ENCODE measurements around the gene DCDC1.

DCDC1 gene

GRCh38 chr11:30816959-30817880 is 552.3 kb downstream of the DCDC1 start:
- no peak overlapping the region for H3K4me3 ChIP-seq (ENCODE audit: insufficient read depth, low read depth, low read length, poor library complexity, severe bottlenecking)
- H3K27ac ChIP-seq (ENCODE audit: insufficient read depth, low read length, poor library complexity, severe bottlenecking) = no peak overlapping the region

DNA sequence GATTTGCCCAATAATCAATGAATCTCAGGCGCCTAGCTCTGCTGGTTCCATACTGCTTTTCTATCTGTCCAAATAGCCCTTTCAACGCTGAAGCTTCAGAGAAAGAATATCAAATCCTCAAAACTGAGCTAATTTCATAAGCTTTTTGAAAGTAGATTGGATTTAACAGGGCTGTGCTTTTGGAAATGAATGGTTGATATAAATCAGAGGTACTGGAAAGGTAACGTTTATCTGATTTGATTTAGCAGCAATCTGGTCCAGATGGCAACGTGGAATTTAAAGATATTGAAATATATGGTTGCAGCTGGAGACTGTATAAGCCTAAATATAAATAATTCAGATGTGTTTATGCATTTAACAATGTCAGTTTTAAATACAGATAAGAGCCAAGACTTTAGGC is 553.9 kb downstream of the DCDC1 start:
- no peak overlapping the region for H3K4me3 ChIP-seq (ENCODE audit: insufficient read depth, low read depth, low read length, poor library complexity, severe bottlenecking)
- no peak for DNase-seq
- H3K27me3 ChIP-seq (replicated peaks; ENCODE audit: control insufficient read depth, insufficient read depth, low read length, poor library complexity, severe bottlenecking) = no peaks in the 10 kb centered on the region
- H3K36me3 ChIP-seq (ENCODE audit: control insufficient read depth, insufficient read depth, low read length) = no peaks in the 10 kb centered on the region
- no peak overlapping the region for H3K27ac ChIP-seq (ENCODE audit: insufficient read depth, low read length, poor library complexity, severe bottlenecking)
- no peaks in the 10 kb centered on the region for H3K9me3 ChIP-seq (ENCODE audit: control insufficient read depth, low read length)
- no peaks in the 10 kb centered on the region for H3K4me1 ChIP-seq (ENCODE audit: control insufficient read depth, insufficient read depth, low read length, poor library complexity, severe bottlenecking)

More at GRCh38 chr11:30816959-30817880, 552.3 kb downstream of the DCDC1 start:
- no peaks in the 10 kb centered on the region for H3K4me1 ChIP-seq (ENCODE audit: control insufficient read depth, insufficient read depth, low read length, poor library complexity, severe bottlenecking)
- no peaks in the 10 kb centered on the region for H3K9me3 ChIP-seq (ENCODE audit: control insufficient read depth, low read length)
- H3K36me3 ChIP-seq (ENCODE audit: control insufficient read depth, insufficient read depth, low read length) = no peaks in the 10 kb centered on the region
- no peaks in the 10 kb centered on the region for H3K27me3 ChIP-seq (replicated peaks; ENCODE audit: control insufficient read depth, insufficient read depth, low read length, poor library complexity, severe bottlenecking)
- no peak for DNase-seq

DNA sequence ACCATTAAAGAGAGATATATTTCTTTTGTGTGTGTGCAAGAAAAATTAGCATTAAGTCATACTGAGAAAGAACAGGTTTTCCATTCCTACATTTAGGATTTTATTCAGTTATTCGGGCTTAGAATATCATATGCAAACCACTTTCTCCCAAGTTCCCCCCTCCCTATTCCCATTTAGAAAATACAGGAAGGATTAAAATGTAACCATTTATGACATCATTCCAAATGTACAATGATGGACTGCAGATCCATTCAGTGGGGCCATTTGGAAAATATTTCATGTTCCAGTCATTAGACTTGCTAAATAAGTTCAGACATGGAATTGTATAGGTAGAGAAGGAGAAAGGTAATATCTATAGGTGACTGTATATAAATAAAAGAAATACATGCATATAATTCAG is 554.8 kb downstream of the DCDC1 start:
- Histone ChIP-seq H3K9me3 (ENCODE audit: control insufficient read depth, low read length) (no peaks in the 10 kb centered on the region), H3K4me1 (ENCODE audit: control insufficient read depth, insufficient read depth, low read length, poor library complexity, severe bottlenecking) (no peaks in the 10 kb centered on the region), H3K27ac (ENCODE audit: insufficient read depth, low read length, poor library complexity, severe bottlenecking) (no peak overlapping the region), H3K27me3 (replicated peaks; ENCODE audit: control insufficient read depth, insufficient read depth, low read length, poor library complexity, severe bottlenecking) (no peaks in the 10 kb centered on the region), H3K36me3 (ENCODE audit: control insufficient read depth, insufficient read depth, low read length) (no peaks in the 10 kb centered on the region), H3K4me3 (ENCODE audit: insufficient read depth, low read depth, low read length, poor library complexity, severe bottlenecking) (no peak overlapping the region)
- DNase-seq = no peak

Data from effector memory CD4-positive, alpha-beta T cell (primary cell).